Measurements from ENCODE around the gene ZXDC.

ZXDC gene

GRCh38 chr3:126433496-126434263 is 42.0 kb downstream of the ZXDC start:
- no peak for DNase-seq

- DNase-seq: no peak
These were observed 42.6 kb downstream of the ZXDC start for GRCh38 chr3:126433105-126433430.

GRCh38 chr3:126432361-126433104 is 43.2 kb downstream of the ZXDC start:
- no peak for DNase-seq

GRCh38 chr3:126431103-126431534 is 44.6 kb downstream of the ZXDC start:
- no peak for DNase-seq

DNA sequence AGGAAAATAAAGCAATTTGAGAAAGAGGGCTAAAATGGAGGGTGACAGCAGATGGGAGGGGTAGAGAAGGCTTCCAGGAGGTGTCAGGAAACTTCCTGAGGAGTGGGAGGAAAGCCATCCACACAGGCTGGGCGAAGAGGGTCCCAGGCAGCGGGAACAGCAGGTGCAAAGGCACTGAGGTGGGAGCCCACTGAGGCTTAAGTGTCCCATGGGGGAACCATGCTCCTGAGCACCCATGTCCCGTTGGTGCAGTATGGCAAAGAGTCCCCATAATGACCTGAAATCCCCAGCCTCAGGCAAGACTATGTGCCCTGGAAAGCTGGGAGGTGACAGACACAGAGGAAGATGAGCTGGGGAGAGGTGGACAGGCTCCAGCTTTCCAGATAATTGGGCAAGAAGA is 50.9 kb downstream of the ZXDC start:
- no peak for DNase-seq

- DNase-seq: no peak
These were observed 51.5 kb downstream of the ZXDC start for GRCh38 chr3:126424039-126424717.

GRCh38 chr3:126423191-126424038 is 52.3 kb downstream of the ZXDC start:
- DNase-seq: no peak

DNA sequence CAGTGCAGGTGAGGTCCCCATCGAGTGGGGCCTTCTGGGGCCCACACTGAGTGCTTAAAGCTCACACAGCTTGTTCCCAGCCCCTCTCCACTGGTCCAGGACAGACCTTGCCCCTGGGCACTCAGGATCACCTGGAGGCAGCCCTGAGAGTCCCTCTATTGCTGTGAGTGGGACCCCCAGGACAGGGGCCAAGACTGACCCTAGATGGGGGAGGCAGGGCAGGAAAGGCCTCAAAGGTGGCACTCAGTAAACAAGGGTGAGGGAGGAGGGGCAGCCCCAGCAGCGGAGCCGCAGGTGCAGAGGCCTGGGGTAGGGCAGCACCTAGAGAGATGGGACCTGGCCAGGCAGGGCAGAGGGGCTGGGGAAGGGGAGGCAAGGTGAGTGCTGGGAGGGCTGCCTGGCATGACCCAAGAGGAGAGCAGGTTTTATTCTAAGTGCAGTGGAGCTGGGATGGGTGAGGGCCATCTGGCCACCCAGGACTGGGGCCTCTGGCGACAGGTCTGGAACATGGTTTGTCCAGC is 53.1 kb downstream of the ZXDC start:
- no peak for DNase-seq

DNA sequence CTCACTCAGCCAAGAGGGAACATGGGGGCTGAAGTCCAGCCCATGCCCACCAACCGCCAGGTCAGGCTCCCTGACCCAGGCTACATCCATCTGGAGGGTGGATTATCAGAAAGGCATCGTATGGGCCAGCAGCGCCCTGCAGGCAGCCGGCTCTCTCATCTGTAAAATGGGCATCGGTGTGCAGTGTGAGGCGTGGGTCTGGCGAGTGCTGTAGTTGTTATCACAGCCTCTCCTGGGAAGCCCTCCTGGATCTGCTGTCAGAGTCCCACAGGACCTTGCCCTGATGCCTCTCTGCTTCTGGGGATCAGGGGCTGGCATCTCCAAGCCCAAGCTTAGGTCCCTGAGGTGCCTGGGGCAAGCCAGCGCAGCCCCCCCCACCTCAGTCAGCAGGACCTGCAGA is 53.6 kb downstream of the ZXDC start:
- DNase-seq: no peak

DNA sequence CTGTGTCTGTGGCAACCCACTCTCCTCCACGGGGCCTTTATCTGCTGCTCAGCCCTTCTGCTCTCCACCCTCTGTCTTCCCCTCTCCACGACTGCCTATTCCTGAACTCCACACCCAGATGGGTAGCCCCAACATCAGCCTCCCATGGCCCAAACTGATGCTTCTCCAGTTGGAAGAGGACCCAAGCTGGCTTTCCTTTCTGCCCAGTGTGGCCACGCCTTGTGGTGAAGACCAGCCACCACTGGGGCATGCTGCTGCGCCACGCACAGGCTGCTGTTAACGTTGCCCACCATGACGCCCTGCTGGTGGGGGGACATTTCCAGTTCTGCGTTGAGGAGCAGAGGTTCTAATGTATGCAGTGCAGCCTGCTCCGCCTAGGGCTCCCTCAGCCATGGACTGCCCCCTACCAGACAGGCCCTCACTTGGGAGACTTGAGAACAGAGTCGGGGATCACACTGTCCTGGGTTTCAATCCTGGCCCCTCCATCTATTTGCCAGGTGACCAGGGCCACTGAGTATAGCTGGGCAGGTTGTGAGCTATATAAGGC is 54.0 kb downstream of the ZXDC start:
- no peak for DNase-seq

GRCh38 chr3:126419886-126420786 is 55.6 kb downstream of the ZXDC start:
- DNase-seq: no peak

GRCh38 chr3:126419151-126419703 is 56.5 kb downstream of the ZXDC start:
- DNase-seq: no peak

GRCh38 chr3:126418661-126419131 is 57.0 kb downstream of the ZXDC start:
- no peak for DNase-seq

- DNase-seq: no peak
These were observed 57.6 kb downstream of the ZXDC start for GRCh38 chr3:126417981-126418530.

DNA sequence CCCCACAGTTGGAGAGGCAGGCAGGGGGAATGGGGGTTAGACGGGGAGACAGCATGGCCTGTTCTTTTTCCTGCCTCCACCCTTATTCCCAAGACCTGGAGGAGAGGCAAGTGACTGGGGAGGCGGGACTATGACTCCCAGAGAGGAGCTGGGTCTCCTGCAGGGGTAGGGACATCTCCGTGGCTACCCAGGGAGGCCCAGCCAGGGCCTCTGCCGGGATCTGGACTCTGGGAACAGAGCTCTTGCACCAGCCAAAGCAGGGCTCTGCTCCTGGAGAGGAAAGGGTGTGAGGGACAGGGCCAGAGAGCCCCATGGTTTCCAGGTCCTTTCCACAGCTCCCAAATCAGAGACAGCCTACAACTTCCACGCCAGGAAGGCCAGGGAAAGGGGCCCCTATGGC is 58.2 kb downstream of the ZXDC start:
- no peak for DNase-seq

DNA sequence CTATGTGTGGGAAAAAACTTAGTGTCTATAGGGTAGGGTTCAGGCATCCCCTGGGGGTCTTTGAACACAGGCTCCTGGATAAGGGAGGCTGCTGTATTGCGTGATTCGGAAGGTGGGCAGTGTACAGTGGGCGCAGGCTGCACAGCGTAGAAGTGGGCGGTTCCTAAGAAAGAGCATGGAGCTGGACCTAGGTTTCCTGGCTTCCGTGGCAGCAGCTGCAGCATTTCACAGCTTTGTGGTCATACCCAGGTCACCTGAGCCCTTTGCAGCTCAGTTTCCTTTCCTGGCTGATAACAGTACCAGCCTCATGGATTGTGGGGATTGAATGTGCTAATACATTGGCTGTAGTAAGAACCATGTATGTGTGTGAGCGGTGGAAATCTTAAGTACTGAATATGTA is 58.7 kb downstream of the ZXDC start:
- no peak for DNase-seq

DNA sequence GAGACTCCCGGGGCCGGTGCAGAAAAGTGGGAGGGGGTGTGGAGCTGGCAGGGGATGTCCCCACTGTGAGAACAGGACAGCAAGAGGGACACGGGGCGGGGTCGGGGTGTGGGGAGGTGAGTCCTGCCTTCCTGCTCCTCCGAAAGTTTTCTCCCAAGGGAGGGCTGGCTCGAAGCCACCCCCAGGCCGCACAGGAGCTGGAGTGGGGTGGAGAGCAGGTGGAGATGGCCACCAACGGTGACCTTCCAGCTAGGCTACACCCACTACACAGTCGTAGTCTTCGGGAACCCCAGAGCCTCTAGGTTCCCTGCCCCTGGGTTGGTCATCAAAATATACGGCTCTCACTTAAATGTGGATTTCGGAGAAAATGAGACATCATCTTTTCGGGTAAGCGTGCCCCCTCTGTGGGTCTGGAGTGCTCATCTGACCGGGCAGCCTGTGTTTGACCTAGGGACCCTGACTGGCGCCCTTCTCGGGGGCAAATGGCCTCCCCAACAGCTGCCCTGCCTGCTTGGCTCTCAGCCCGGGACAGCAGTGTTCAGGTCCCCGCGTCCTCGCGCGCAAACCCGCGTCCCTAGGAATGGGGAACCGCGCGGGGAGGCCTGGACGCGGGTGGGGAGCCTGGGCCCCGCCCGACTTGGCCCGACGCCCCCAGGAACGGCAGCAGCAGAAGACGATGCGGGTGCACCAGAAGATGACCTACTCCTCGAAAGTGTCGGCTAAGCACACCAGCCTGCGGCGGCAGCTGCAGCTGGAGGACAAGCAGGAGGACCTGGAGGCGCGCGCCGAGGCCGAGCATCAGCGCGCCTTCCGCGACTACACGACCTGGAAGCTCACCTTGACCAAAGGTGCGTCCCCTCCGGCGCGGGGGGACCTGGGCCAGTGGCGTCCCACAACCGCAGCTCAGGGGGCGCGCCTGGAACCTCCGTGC is 59.8 kb downstream of the ZXDC start:
- no peak for DNase-seq

- DNase-seq: no peak
These were observed 60.6 kb downstream of the ZXDC start for GRCh38 chr3:126414961-126415660.

GRCh38 chr3:126414406-126414805 is 61.3 kb downstream of the ZXDC start:
- DNase-seq: no peak
